Measurements from ENCODE around the gene RANBP3. TPM values are rescaled to one million over a fixed set of nuclear protein-coding genes. Genes with fewer than 3 reads are reported as not detected.
A peak's percentile ranks its signal among the peaks of the same experiment; 100 is the strongest.

Gene RANBP3
- total RNA-seq, 3 donors from 2014 or later = 54.4 to 66.2 (median 64.9) TPM

GRCh38 chr19:5943045-5943444 lies 34.9 kb downstream of the RANBP3 start:
- no peak for TF ChIP-seq POLR2A (IDR thresholded peaks at IDR 0.05)
- TF ChIP-seq POLR2AphosphoS5 (IDR thresholded peaks at IDR 0.05) = no peak
- TF ChIP-seq CTCF (IDR thresholded peaks at IDR 0.05) = no peak
- no peak for DNase-seq (ENCODE audit: low spot score in 2 of 2)
- intact Hi-C loops (cut with DNase I; ENCODE audit: low total_unique reads) = no loop called here
- peaks cover 0 to 7% of the 10 kb centered on the region in 2 donors for H3K4me1 ChIP-seq
- H3K36me3 ChIP-seq = no peaks in the 10 kb centered on the region
- no peak overlapping the region for H3K4me3 ChIP-seq
- peak overlapping the region in 1 of 2 donors; percentile 64 for H3K27ac ChIP-seq
- H3K27me3 ChIP-seq = no peaks in the 10 kb centered on the region
- H3K9me3 ChIP-seq = no peaks in the 10 kb centered on the region

- intact Hi-C loops (cut with DNase I; ENCODE audit: low total_unique reads) = no loop called here
- no peak overlapping the region for H3K4me3 ChIP-seq
- peaks cover 0 to 7% of the 10 kb centered on the region in 2 donors for H3K4me1 ChIP-seq
- no peaks in the 10 kb centered on the region for H3K9me3 ChIP-seq
- DNase-seq (ENCODE audit: low spot score in 2 of 2) = no peak
- H3K36me3 ChIP-seq = no peaks in the 10 kb centered on the region
- TF ChIP-seq POLR2A (IDR thresholded peaks at IDR 0.05) (no peak), POLR2AphosphoS5 (IDR thresholded peaks at IDR 0.05) (no peak), CTCF (IDR thresholded peaks at IDR 0.05) (no peak)
- H3K27ac ChIP-seq = no peak overlapping the region
- no peaks in the 10 kb centered on the region for H3K27me3 ChIP-seq
These were observed 36.3 kb downstream of the RANBP3 start for GRCh38 chr19:5941673-5942072.

GRCh38 chr19:5940260-5941208 lies 37.4 kb downstream of the RANBP3 start:
- TF ChIP-seq CTCF (IDR thresholded peaks at IDR 0.05) = no peak
- no peak for TF ChIP-seq POLR2A (IDR thresholded peaks at IDR 0.05)
- no peak for TF ChIP-seq POLR2AphosphoS5 (IDR thresholded peaks at IDR 0.05)
- DNase-seq (ENCODE audit: low spot score in 2 of 2) = no peak
- Histone ChIP-seq H3K4me3 (no peak overlapping the region), H3K36me3 (no peaks in the 10 kb centered on the region), H3K4me1 (peaks cover 0 to 7% of the 10 kb centered on the region in 2 donors), H3K27ac (no peak overlapping the region), H3K27me3 (no peaks in the 10 kb centered on the region), H3K9me3 (no peaks in the 10 kb centered on the region)
- intact Hi-C loops (cut with DNase I; ENCODE audit: low total_unique reads) = no loop called here

- Histone ChIP-seq H3K36me3 (no peaks in the 10 kb centered on the region), H3K4me3 (no peak overlapping the region), H3K27me3 (no peaks in the 10 kb centered on the region), H3K4me1 (no peaks in the 10 kb centered on the region), H3K9me3 (no peaks in the 10 kb centered on the region), H3K27ac (no peak overlapping the region)
- no peak for TF ChIP-seq CTCF (IDR thresholded peaks at IDR 0.05)
- no peak for DNase-seq (ENCODE audit: low spot score in 2 of 2)
- intact Hi-C loops (cut with DNase I; ENCODE audit: low total_unique reads) = no loop called here
These were observed 40.4 kb downstream of the RANBP3 start for GRCh38 chr19:5937550-5937949.

- Histone ChIP-seq H3K36me3 (no peaks in the 10 kb centered on the region), H3K9me3 (no peaks in the 10 kb centered on the region), H3K27ac (peak overlapping the region; percentile 71 to 81), H3K27me3 (no peaks in the 10 kb centered on the region), H3K4me1 (no peaks in the 10 kb centered on the region), H3K4me3 (no peak overlapping the region)
- intact Hi-C loops (cut with DNase I; ENCODE audit: low total_unique reads) = no loop called here
- DNase-seq (ENCODE audit: low spot score in 2 of 2) = no peak
- TF ChIP-seq CTCF (IDR thresholded peaks at IDR 0.05) (no peak), POLR2A (IDR thresholded peaks at IDR 0.05) (no peak), POLR2AphosphoS5 (IDR thresholded peaks at IDR 0.05) (no peak)
These were observed 41.7 kb downstream of the RANBP3 start for GRCh38 chr19:5936292-5936592.
